Panc1 (cell line): Measurements from ENCODE around the gene CACNA1C. TPM values are rescaled to one million over a fixed set of nuclear protein-coding genes. Genes with fewer than 3 reads are reported as not detected.

Source experiments
- ATAC-seq: fragments of 200-7000 bp; cut with Tn5 transposase; 2 replicates; pipeline ENCODE4 v1.9.1; 2020; ENCODE audit warnings: mild to moderate bottlenecking, moderate library complexity
- BruUV-seq: library from RNA; stranded (reverse); fragments of 400-500 nt; replicated peaks from 2 replicates; lab custom pipeline; 2021; lab: Mats Ljungman, UMichigan
- CTCF ChIA-PET: fragments of 300-600 bp; sonication (Branson Sonifier 250); formaldehyde crosslinking; loops from one replicate; lab custom pipeline; 2022; ENCODE audit warnings: antibody characterized with exemption; lab: Charles Lee
- POLR2A ChIA-PET: fragments of 300-600 bp; sonication (Branson Sonifier 250); formaldehyde crosslinking; loops from one replicate; lab custom pipeline; 2022; ENCODE audit warnings: antibody characterized with exemption; lab: Charles Lee
- DNase-seq: peaks from one replicate; pipeline ENCODE4 v3.0.0-alpha.2; 2010; ENCODE audit warnings: low read depth, low spot score
- H3K27ac ChIP-seq: 2 replicates; pipeline ENCODE4 v1.5.1; 2011; ENCODE audit warnings: mild to moderate bottlenecking, low read length, inconsistent platforms
- H3K27me3 ChIP-seq: fragments of 200-500 bp; sonication (Bioruptor generic); 2 replicates; pipeline ENCODE4 v1.6.0; 2014; ENCODE audit warnings: low read length, inconsistent platforms; ENCODE audit not compliant: control insufficient read depth, insufficient read depth
- H3K36me3 ChIP-seq: fragments of 200-500 bp; sonication (Bioruptor generic); 2 replicates; pipeline ENCODE4 v1.5.1; 2014; ENCODE audit warnings: inconsistent platforms, mild to moderate bottlenecking, low read length, moderate library complexity; ENCODE audit not compliant: control insufficient read depth, insufficient read depth
- H3K4me1 ChIP-seq: 2 replicates; pipeline ENCODE4 v1.5.1; 2011; ENCODE audit warnings: inconsistent platforms, mild to moderate bottlenecking, low read length, moderate library complexity; ENCODE audit not compliant: control insufficient read depth, insufficient read depth
- H3K4me3 ChIP-seq, 2 experiments: 2 replicates each; pipeline ENCODE4 v1.5.1; 2011 to 2012; ENCODE audit warnings: low read depth in 2 of 2, low read length in 2 of 2, mild to moderate bottlenecking in 2 of 2, inconsistent platforms in 1 of 2, moderate library complexity in 1 of 2
- H3K9me3 ChIP-seq: fragments of 200-500 bp; sonication (Bioruptor generic); 2 replicates; pipeline ENCODE4 v1.5.1; 2014; ENCODE audit warnings: low read depth, mild to moderate bottlenecking, inconsistent platforms, low read length, moderate library complexity; ENCODE audit not compliant: control insufficient read depth, insufficient read depth
- CTCF ChIP-seq: fragments of 450-650 bp; IDR thresholded peaks from 2 replicates; pipeline ENCODE4 v1.5.1; 2017; ENCODE audit warnings: mild to moderate bottlenecking
- POLR2AphosphoS5 ChIP-seq: IDR thresholded peaks from 2 replicates; pipeline ENCODE4 v1.6.1; 2012; ENCODE audit warnings: mild to moderate bottlenecking, low read depth, low read length, moderate library complexity
- REST ChIP-seq, 2 experiments: IDR thresholded peaks; 2 replicates each; pipeline ENCODE4 v1.6.1; 2011 to 2012; ENCODE audit warnings: low read depth in 2 of 2, control low read depth in 1 of 2, low read length in 1 of 2, mild to moderate bottlenecking in 1 of 2, moderate library complexity in 1 of 2; ENCODE audit not compliant: insufficient read depth in 1 of 2
- SIN3A ChIP-seq: IDR thresholded peaks from 2 replicates; pipeline ENCODE4 v1.6.1; 2012; ENCODE audit warnings: low read depth, mild to moderate bottlenecking, low read length, moderate library complexity, borderline replicate concordance; ENCODE audit not compliant: insufficient read depth
- TCF7L2 ChIP-seq: IDR thresholded peaks from 2 replicates; pipeline ENCODE4 v1.6.1; 2011; ENCODE audit warnings: mild to moderate bottlenecking, low read depth, low read length, inconsistent platforms
- in situ Hi-C: cut with HindIII; loops from 2 replicates; pipeline ENCODE4 v1.10.0; 2016; ENCODE audit warnings: low sequenced_read_pairs, low pct_unique_long_range_greater_than_20kb
- intact Hi-C: fragments of 100-400 bp; cut with micrococcal nuclease; formaldehyde crosslinking; loops from one replicate; pipeline ENCODE4 v1.10.0; 2022; ENCODE audit not compliant: unreplicated experiment
- total RNA-seq: library from RNA; stranded (reverse); gene quantifications from one replicate; pipeline ENCODE4 v1.2.1, GENCODE V29; 2021; ENCODE audit not compliant: unreplicated experiment

The CACNA1C gene
- total RNA-seq, 1 experiment from 2014 or later, result 0.03 TPM

GRCh38 chr12:2284321-2284813 is 231.6 kb downstream of the CACNA1C start:
- CTCF ChIA-PET, result no interaction called here

GRCh38 chr12:2284857-2285256 is 232.1 kb downstream of the CACNA1C start:
- in situ Hi-C loops, result no loop called here

More at GRCh38 chr12:2284321-2284813, 231.6 kb downstream of the CACNA1C start:
- in situ Hi-C loops (no loop called here), intact Hi-C loops (no loop called here)
- Histone ChIP-seq H3K27ac (no peak overlapping the region), H3K9me3 (no peaks in the 10 kb centered on the region), H3K4me3 (no peak overlapping the region), H3K4me1 (no peaks in the 10 kb centered on the region), H3K36me3 (no peaks in the 10 kb centered on the region), H3K27me3 (peaks cover 6% of the 10 kb centered on the region; the same call in 1 of the 2 replicates)
- TF ChIP-seq REST (IDR thresholded peaks at IDR 0.05; ENCODE audit: insufficient read depth in 1 of 2, low read depth in 2 of 2, low read length in 1 of 2) (no peak), SIN3A (no peak), CTCF (no peak), POLR2AphosphoS5 (no peak), TCF7L2 (no peak)
- BruUV-seq, result no TSS peak
- POLR2A ChIA-PET, result no interaction called here
- ATAC-seq, result no peak
- DNase-seq, result no peak

More at GRCh38 chr12:2284857-2285256, 232.1 kb downstream of the CACNA1C start:
- Histone ChIP-seq H3K27me3 (peaks cover 4% of the 10 kb centered on the region; the same call in 1 of the 2 replicates), H3K27ac (no peak overlapping the region), H3K4me1 (no peaks in the 10 kb centered on the region), H3K4me3 (no peak overlapping the region), H3K36me3 (no peaks in the 10 kb centered on the region), H3K9me3 (no peaks in the 10 kb centered on the region)
- CTCF ChIA-PET, result no interaction called here
- ATAC-seq (peak; percentile 95), DNase-seq (peak; percentile 8)
- no TSS peak for BruUV-seq
- POLR2A ChIA-PET, result no interaction called here
- intact Hi-C loops, result loop anchor here (5.0 kb wide), 1 partner anchor 228 kb away; no protein-coding TSS in a partner anchor
- TF ChIP-seq CTCF (peak; percentile 73), POLR2AphosphoS5 (no peak)
